Vein endothelial cell (primary cell): ENCODE results near the gene TOR1A. TPM values are rescaled to one million over a fixed set of nuclear protein-coding genes. Genes with fewer than 3 reads are reported as not detected.

Source experiments
- small RNA-seq: library from RNA; depleted of rRNA; stranded (forward); fragments of <200 nt; gene quantifications from one replicate; pipeline ENCODE3, GENCODE V24; 2012
- total RNA-seq: library from RNA; depleted of rRNA; stranded (reverse); fragments of >200 nt; gene quantifications from 2 replicates; pipeline ENCODE4 v1.2.3, GENCODE V29; 2012

Gene TOR1A, protein sequence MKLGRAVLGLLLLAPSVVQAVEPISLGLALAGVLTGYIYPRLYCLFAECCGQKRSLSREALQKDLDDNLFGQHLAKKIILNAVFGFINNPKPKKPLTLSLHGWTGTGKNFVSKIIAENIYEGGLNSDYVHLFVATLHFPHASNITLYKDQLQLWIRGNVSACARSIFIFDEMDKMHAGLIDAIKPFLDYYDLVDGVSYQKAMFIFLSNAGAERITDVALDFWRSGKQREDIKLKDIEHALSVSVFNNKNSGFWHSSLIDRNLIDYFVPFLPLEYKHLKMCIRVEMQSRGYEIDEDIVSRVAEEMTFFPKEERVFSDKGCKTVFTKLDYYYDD
- 61.1 and 62.0 TPM in 2 replicates for total RNA-seq

DNA sequence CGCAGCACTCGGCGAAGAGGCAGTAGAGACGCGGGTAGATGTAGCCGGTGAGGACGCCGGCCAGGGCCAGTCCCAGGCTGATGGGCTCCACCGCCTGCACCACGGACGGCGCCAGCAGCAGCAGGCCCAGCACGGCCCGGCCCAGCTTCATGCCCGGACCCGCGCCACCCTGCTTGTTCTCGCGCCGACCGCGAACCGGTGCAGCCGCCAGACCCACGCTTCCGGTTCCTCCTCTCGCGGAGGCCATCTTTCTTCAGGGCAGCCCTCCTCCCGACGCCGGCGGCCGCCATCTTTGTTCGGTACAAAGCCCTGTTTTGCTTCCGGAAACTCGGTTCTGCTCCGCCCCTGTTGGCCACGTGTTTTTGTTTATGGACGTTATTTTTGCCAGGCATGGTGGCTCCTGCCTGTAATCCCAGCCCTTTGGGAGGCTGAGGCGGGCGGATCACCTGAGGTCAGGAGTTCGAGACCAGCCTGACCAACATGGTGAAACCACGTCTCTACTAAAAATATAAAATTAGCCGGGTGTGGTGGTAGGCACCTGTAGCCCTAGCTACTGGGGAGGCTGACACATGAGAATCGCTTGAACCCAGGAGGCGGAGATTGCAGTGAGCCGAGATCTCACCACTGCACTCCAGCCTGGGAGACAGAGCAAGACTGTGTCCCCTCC, at the start of gene TOR1A:
TSS of gene TOR1A (minus strand) at position 202 of the 667 bp plus-strand sequence. CDS start at position 151, 51 bp downstream.

DNA sequence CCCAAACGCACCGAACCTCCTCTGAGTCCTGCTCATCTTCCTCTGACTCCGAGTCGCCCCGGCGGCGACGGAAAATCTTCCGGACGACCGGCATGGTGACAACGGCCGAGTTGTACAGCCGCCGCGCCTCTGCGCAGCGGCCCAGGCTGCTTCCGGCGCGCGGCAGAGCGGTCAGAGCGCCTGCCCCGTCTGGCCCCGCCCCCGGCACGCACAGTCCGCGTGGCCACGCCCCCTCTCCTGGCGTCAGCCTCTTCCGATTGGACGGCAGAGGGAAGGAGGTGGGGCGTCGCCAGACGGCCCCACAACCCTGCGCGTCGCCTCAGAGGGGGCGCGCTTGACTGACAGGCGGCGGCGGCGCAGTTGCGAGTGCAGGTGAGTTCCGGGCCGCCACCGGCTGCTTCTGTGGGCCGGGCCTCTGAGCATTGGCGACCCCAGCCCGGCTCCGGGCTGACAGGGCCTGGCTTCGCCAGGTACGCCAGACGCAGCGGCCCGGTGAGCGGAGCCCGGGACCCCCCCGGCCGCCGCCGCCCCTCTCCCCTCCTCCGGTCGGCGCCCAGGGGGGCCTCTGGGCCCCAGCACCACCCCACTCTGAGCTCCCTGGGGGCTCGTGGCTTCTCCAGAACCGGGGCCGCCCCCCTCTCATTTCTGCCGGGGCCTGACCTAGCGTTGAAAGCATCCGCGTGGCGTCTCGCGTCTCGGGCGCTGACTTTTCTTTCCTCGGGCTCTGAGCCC, 11.4 kb upstream of the TOR1A start, which contains the start of the genes C9orf78 and USP20:
TSS of gene C9orf78 (minus strand) at position 148 of the 732 bp plus-strand sequence. CDS start at position 94, 54 bp downstream.
TSS of gene USP20 (plus strand) at position 331 of the 732 bp plus-strand sequence. CDS start 17,098 bp downstream, outside the sequence.

DNA sequence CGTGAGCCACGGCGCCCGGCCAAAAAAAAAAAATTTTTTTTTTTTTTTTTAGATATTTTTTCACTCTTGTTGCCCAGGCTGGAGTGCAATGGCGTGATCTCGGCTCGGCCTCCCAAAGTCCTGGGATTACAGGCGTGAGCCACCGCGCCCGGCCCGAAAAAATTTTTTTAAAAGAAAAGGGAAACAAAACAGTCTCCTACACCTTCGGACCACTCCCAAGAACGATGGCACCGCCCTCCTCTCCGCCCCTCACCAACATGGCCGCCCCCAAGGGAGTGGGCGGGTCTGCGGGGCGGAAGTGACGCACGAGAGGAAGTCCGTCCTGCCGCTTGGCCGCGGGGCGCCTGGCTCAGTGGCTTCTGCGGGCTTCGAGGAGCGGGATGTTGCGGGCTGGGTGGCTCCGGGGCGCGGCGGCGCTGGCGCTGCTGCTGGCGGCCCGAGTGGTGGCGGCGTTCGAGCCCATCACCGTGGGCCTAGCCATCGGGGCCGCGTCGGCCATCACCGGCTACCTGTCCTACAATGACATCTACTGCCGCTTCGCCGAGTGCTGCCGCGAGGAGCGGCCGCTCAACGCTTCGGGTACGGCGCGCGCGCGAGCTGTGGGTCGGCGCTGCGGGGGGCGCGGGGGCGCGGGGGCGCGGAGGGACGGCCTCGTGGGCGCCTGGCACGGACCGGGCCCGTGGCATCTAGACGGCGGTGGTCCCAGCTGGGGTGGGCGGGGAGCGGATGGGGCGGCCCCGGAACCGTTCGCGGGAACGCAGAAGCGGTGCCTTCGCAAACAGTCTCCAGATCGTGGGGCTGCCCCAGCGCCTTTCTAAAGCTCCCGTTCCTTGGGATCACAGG, 20.9 kb downstream of the TOR1A start, which contains the start of gene TOR1B:
TSS of gene TOR1B (plus strand) at position 352 of the 843 bp plus-strand sequence. CDS start at position 381, 29 bp downstream.

Small RNA genes lying within 50 kb of the gene (small RNA-seq; reads per million reads assigned to genes)
- 0.90 reads per million, percentile 55 among the genes with 10 or more reads in this experiment for gene MIR6855

Other genes with a start within 250 kb of the TOR1A start
- gene C9orf50, start 203.0 kb downstream of the TOR1A start, total RNA-seq = not detected in 2 replicates
- gene NTMT1, start 198.0 kb downstream of the TOR1A start, total RNA-seq = 24.8 and 26.7 TPM in 2 replicates
- gene ASB6, start 182.0 kb downstream of the TOR1A start, total RNA-seq = 21.6 and 22.6 TPM in 2 replicates
- gene PRRX2, start 158.5 kb downstream of the TOR1A start, total RNA-seq = 0.38 TPM in 1 of 2 replicates, not detected in the other
- 0.10 and 0.33 TPM in 2 replicates for gene PTGES, start 71.1 kb downstream of the TOR1A start, total RNA-seq
- gene TOR1B, start 21.0 kb downstream of the TOR1A start, total RNA-seq = 28.4 and 30.2 TPM in 2 replicates
- 24.2 and 38.0 TPM in 2 replicates for gene C9orf78, start 11.1 kb upstream of the TOR1A start, total RNA-seq
- 6.3 and 9.8 TPM in 2 replicates for gene USP20, start 11.3 kb upstream of the TOR1A start, total RNA-seq
- gene FNBP1, start 219.1 kb upstream of the TOR1A start, total RNA-seq = 35.0 and 42.5 TPM in 2 replicates
- 30.0 and 40.5 TPM in 2 replicates for gene GPR107, start 229.8 kb upstream of the TOR1A start, total RNA-seq